Ammon's horn (tissue), 1 donor: ENCODE data around the gene SLC25A26.
"Not testable (repeated sequence)": the region's sequence is repeated elsewhere in the genome, so short reads cannot be mapped to it uniquely, and the experiment has no call there.

Experiments
- DNase-seq: peaks from one replicate; pipeline ENCODE4 v3.0.0-alpha.2; 2016; ENCODE audit warnings: low spot score

SLC25A26 gene

GRCh38 chr3:66270288-66270687 is 49.5 kb downstream of the SLC25A26 start:
- no peak for DNase-seq

- no peak for DNase-seq
These were observed 49.9 kb downstream of the SLC25A26 start for GRCh38 chr3:66270701-66271100.

DNA sequence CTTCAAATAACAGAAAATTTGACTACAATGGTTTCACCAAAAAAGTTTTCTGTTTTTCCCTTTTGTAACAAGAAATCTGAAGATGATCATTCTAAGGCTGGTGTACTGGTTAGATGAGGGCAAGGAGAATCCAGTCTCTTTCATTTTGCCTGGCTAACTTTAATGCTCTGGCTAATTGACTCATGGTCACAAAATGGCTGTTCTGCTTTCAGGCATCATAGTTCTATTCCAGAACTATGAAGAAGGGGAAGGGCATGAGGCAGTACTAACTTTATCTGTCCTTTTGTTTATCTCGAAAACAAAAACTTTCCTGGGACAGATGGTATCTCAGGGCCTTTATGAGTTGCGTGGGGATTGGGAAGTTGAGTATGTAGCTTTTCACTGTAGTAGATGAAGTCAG is 50.4 kb downstream of the SLC25A26 start:
- DNase-seq: no peak

DNA sequence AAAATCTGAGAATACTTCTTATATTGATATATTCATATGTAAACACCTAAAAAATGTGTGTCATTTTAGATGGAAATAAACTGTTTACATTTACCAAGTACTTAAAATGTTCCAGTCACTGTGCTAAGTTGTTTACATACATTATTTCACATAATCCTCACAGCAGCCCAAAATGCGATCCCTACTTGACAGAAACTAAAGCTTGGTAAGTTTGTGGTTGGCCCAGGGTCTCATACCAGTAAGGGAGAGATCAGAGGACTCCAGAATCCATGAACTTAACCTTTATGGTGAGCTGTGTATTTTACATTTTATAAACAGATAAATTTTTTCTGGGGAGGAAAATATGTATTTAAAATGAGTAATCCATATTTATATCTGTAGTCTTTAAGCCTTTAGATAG is 51.2 kb downstream of the SLC25A26 start:
- no peak for DNase-seq

DNA sequence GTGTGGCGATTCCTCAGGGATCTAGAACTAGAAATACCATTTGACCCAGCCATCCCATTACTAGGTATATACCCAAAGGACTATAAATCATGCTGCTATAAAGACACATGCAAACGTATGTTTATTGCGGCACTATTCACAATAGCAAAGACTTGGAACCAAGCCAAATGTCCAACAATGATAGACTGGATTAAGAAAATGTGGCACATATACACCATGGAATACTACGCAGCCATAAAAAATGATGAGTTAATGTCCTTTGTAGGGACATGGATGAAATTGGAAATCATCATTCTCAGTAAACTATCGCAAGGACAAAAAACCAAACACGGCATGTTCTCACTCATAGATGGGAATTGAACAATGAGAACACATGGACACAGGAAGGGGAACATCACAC is 54.0 kb downstream of the SLC25A26 start:
- not testable (repeated sequence) for DNase-seq

DNA sequence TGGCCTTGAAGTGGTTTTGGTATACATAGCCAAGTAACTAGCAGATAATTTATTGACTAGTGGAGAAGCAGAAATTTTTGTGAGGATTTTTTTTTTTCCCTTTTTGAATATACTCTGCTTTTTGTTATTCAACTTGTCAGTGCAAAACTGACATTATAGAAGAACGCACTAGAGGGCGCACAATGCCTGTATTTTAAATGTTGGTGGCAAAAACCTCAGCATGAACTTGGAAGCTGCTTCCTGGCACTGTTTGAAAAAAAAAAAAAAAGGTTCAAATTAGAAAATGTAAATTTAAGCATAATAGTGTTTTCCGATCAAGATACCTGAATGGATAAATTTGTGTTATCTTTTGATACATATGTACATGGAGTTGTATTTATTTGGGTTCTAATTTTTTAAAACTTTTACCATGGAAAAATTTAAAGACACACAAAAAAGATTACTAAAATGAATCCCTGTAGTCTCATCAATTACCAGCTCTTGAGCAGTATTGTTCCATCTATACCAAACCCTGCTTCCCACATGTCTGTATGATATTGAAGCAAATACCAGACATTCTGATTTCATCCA is 56.0 kb downstream of the SLC25A26 start:
- peak; percentile 85 for DNase-seq

GRCh38 chr3:66279168-66279567 is 58.4 kb downstream of the SLC25A26 start:
- no peak for DNase-seq

- no peak for DNase-seq
These were observed 59.5 kb downstream of the SLC25A26 start for GRCh38 chr3:66280304-66280703.

DNA sequence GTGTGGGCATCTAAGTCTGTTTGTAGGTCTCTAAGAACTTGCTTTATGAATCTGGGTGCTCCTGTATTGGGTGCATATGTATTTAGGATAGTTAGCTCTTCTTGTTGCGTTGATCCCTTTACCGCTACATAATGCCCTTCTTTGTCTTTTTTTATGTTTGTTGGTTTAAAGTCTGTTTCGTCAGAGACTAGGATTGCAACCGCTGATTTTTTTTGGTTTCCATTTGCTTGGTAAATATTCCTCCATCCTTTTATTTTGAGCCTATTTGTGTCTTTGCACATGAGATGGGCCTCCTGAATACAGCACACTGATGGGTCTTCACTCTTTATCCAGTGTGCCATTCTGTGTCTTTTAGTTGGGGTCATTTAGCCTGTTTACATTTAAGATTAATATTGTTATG is 71.1 kb downstream of the SLC25A26 start:
- not testable (repeated sequence) for DNase-seq

- DNase-seq: no peak
These were observed 76.6 kb downstream of the SLC25A26 start for GRCh38 chr3:66297260-66297873.

- DNase-seq: no peak
These were observed 77.1 kb downstream of the SLC25A26 start for GRCh38 chr3:66297900-66298299.

GRCh38 chr3:66298591-66298990 is 77.8 kb downstream of the SLC25A26 start:
- no peak for DNase-seq

DNA sequence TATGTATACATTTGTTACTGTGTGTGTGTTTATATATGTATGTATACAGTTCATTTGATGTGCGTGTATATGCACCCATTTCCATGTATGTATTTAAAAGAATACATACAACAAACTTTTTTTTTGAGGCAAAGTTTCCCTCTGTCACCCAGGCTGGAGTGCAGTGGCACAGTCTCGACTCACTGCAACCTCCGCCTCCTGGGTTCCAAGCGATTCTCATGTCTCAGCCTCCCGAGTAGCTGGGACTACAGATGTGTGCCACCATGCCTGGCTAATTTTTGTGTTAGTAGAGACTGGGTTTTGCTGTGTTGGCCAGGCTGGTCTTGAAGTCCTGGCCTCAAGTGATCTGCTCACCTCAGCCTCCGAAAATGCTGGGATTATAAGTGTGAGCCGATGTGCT is 78.3 kb downstream of the SLC25A26 start:
- not testable (repeated sequence) for DNase-seq

- DNase-seq: no peak
These were observed 79.1 kb downstream of the SLC25A26 start for GRCh38 chr3:66299891-66300290.

DNA sequence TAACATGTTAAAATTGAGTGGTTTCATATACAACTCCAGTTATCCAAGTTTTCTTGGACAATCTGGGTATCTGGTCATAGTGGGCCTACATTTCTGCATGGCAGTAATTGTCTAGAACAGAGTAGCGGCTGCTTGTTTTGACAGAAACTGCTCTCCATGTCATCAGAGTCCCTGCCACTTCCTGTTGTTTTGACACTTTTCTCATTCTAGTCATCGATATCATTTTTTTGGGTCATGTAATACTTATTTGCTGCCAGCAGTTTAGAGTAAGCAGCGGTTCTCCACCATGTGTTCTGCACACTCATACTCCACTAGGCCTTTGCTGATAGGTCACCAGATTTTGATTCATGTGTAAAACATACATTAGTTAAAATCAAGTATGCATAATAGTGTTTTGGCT is 81.5 kb downstream of the SLC25A26 start:
- no peak for DNase-seq

- DNase-seq: no peak
These were observed 82.7 kb downstream of the SLC25A26 start for GRCh38 chr3:66303491-66303901.

GRCh38 chr3:66304293-66304692 is 83.5 kb downstream of the SLC25A26 start:
- DNase-seq: no peak

DNA sequence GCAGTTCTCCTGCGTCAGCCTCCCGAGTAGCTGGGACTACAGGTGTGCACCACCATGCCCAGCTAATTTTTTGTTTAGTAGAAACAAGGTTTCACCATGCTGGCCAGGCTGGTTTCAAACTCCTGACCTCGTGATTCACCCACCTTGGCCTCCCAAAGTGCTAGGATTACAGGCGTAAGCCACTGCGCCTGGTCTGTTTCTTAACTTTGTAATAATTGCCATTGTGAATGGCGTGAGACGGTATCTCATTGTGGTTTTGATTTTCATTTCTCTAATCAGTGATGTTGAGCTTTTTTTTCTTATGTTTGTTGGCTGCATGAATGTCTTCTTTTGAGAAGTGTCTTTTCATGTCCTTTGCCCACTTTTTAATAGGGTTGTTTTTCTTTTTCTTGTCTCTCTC is 85.3 kb downstream of the SLC25A26 start:
- not testable (repeated sequence) for DNase-seq

DNA sequence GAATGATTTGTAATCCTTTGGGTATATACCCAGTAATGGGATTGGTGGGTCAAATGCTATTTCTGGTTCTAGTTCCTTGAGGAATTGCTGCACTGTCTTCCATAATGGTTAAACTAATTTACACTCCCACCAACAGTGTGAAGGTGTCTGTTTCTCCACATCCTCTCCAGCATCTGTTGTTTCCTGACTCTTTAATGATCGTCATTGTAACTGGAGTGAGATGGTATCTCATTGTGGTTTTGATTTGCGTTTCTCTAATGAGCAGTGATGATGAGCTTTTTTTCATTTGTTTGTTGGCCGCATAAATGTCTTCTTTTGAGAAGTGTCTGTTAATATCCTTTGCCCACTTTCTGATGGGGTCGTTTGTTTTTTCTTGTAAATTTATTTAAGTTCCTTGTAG is 86.2 kb downstream of the SLC25A26 start:
- DNase-seq: not testable (repeated sequence)

DNA sequence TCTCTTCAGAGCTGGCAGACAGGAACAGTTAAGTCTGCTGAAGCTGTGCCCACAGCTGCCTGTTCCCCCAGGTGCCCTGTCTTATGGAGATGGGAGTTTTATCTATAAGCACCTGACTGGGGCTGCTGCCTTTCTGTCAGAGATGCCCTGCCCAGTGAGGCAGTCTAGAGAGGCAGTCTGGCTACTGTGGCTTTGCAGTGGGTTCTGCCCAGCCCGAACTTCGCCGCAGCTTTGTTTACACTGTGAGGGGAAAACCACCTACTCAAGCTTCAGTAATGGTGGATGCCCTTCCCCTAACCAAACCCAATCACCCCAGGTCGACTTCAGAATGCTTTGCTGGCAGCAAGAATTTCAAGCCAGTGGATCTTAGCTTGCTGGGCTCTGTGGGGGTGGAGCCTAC is 91.2 kb downstream of the SLC25A26 start:
- DNase-seq: no peak

DNA sequence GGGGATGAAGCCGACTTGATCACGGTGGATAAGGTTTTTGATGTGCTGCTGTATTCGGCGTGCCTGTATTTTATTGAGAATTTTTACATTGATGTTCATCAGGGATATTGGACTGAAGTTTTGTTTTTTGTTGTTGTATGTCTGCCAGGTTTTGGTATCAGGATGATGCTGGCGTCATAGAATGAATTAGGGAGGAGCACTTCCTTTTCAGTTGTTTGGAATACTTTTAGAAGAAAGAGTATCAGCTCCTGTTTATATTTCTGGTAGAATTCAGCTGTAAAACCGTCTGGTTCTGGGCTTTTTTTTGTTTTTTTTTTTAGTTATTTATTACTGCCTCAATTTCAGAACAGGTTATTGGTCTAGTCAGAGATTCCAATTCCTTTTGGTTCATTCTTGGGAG is 93.7 kb downstream of the SLC25A26 start:
- DNase-seq: no peak

DNA sequence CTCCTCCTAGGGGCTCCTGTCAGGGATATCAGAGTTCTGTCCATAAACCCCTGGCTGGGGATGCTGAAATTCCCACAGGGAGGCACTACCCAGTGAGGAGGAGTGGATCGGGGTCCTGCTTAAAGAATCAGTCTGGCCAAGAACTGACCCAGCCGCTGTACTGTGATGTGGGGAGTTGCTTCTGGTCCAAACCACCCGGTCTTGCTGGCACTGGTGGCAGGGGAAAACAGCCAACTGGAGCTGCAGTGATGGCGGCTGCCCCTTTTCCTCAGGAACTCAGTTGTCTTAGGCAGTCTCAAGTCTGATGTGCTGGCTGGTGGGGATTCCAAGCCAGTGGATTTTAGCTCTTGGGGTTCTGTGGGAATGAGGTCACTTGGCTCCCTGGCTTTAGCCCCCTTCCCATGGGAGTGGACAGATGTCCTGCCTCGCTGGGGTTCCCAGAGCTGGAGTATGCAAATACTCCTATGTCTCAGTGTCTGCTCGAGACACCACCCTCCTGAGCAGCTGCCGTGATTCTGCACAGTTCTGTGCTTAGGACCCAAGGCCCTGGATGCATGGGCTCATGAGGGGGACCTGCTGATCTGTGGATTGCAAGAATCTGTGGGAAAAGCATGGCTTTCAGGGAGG is 97.1 kb downstream of the SLC25A26 start:
- DNase-seq: peak; percentile 29

DNA sequence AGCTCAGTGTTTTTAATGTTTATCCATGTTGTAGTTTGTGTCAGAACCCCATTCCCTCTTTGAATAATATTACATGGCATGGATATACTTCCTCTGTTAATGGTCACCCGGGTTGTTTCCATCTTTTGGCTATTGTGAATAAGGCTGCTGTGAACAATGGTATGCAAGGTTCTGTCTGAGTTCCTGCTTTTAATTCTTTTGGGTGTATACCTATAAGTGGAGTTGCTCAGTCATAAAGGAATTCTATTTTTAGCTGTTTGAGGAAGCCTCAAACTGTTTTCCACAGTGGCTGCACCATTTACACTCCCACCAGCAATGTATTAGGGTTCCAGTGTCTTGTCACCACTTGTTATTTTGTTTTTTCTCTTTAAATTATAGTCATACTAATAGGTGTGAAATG is 99.6 kb downstream of the SLC25A26 start:
- DNase-seq: no peak

DNA sequence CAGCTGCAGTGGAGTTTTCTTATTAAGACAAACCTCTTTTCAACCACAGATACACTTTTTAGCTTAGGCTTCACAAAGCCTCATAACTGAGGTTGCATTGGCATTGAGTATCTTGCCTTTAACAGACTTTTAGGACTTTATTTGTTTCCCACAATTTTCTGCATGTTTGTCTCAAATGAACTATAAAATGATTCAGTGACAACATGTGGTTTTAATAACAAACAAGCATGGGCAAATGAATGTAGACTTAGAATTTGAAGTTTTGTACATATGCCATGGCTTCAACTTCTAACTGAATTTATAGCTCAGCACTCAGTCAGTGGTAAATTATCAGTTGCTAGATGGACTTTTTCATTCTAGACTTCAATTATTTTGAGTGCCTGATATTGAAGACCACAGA is 101.6 kb downstream of the SLC25A26 start:
- DNase-seq: no peak
